Fibroblast of skin of scalp (primary cell): ENCODE data around the gene RTTN. TPM values are rescaled to one million over a fixed set of nuclear protein-coding genes. Genes with fewer than 3 reads are reported as not detected.
"Not testable (repeated sequence)": the region's sequence is repeated elsewhere in the genome, so short reads cannot be mapped to it uniquely, and the experiment has no call there.

Experiments used
- DNase-seq: peaks from one replicate; pipeline ENCODE4 v3.0.0-alpha.2; 2013
- polyA plus RNA-seq, 2 experiments: library from polyadenylated mRNA; unstranded; fragments of 120-200 nt; gene quantifications; one replicate each; pipeline ENCODE4 v1.2.1, GENCODE V29; 2013; ENCODE audit not compliant: insufficient read length in 2 of 2

RTTN gene, protein sequence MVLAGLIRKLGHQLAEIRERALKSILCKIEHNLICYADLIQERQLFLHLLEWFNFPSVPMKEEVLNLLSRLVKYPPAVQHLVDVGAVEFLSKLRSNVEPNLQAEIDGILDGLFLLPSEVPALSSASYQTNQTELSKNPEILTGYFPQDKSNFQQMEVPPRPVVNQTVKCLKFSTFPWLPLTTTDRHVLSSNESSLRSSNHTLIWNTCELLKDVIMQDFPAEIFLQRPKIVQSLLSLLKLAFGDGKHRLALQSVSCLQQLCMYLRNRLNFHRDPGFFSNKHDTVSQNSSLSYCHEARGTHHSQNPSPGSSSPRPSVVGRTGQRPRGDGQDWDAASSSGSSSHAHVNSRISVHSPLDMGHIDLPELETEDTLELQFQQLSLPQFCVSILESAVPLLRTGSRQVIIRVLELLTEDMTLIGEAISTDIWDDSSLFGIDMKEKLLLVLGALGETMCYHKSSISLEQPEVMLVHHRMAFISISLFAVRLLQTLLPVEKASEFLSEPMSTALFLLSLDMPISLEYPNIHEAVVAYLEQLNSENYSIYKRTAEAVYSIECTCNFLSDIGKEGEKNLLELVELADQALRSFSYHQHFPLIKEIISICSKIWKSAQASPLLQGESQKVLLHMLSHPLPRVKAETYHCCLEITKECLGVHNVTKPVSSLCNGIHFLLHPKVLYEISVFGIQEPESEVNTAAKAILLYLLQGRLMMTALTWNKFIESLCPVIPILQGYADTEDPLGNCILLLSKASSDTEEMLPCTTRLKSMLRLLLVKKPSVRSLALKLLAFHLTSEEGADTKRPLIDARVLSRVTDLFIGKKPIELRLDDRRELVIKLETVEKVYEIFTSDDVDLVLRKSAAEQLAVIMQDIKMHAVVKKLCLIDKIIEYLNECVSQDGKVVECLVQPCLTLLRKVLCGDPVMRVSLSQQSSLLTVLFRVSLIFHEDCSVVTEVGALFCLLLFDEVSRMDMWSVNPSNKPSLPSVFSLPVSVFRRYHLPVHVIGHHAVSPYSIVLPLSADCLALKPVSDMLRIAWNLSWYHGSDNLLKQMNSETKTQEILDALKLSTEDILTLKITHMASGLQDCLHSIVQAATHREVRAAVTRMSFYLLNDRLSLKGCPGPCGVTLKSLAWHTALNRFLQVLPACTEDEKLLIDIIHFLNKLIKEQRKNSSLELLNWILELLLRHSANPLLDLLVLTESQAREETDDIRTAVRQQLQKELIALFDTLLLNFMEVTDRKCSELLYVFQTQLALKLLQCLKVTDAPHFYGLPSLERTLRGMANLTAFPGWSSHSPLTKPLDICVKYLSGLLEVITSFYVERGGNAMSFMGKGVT (N-terminal part only)
- 6.6 TPM for polyA plus RNA-seq (2013, experiment 1 of 2; ENCODE audit: insufficient read length)
- polyA plus RNA-seq (2013, experiment 2 of 2; ENCODE audit: insufficient read length): 6.4 TPM

GRCh38 chr18:70205421-70206397, at the start of gene RTTN:
RTTN (minus strand) TSS chr18:70205687; CDS start chr18:70205658, 29 bp downstream.
- peak; percentile 96 for DNase-seq

DNA sequence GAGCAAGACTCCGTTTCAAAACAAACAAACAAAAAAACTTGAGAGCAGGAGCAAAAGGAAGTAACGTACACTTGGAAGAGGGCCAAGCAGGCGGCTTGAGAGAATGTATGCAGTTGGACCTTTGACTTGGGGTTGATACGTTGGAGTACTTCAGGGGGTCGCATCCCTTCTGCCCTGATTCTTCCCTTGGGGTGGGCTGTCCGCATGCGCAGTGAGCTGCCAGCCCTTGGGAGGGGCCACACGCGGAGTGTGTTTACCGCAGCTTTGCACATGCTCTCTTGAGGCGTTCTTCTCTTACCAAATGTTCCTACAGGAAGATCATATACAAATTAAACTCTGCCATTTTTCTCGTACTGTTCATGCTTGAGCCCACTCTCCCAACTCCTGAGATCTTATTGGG, 45.3 kb upstream of the RTTN start:
- no peak for DNase-seq

GRCh38 chr18:70249861-70250260, 44.4 kb upstream of the RTTN start:
- not testable (repeated sequence) for DNase-seq

DNA sequence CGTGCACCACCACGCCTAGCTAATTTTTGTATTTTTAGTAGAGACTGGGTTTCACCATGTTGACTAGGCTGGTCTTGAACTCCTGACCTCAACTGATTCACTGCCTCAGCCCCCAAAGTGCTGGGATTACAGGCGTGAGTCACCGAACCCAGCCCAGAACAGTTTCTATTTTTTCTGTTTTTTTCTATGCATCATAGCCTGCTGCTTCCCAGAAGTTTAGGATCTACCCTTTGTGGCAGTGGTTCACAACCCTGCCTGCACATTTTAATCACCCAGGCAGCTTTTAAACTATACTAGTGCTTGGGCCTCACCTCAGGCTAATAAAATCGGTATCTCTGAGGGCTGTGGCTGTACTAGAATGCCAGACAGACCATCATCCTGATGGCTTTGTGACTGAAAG, 43.6 kb upstream of the RTTN start:
- peak; percentile 25 for DNase-seq

DNA sequence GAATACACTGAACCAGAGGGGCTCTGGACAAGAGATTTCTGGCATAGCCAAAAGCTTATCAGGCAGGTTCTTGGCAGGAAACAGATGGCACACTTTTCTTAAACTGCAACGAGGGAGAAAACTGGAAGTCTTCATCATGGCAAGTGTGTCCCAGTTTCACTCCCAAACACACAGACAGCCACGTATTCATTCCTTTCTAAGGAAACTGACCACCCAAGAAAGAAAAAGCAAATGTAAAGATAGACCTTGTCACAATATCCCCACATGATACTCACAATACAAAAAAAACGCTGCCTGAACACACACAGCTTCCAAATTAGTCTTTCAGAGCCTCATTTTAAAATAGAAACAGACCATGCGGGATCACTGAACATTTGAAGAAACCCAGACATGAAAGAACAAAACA, 40.6 kb upstream of the RTTN start:
- no peak for DNase-seq

GRCh38 chr18:70243131-70243929, 37.8 kb upstream of the RTTN start:
- no peak for DNase-seq

GRCh38 chr18:70236921-70237320, 31.4 kb upstream of the RTTN start:
- not testable (repeated sequence) for DNase-seq

- DNase-seq: no peak
These were observed 30.0 kb upstream of the RTTN start for GRCh38 chr18:70235478-70235877.

- peak; percentile 67 for DNase-seq
These were observed 29.4 kb upstream of the RTTN start for GRCh38 chr18:70234667-70235459.

- DNase-seq: no peak
These were observed 28.5 kb upstream of the RTTN start for GRCh38 chr18:70233974-70234373.

GRCh38 chr18:70232261-70232660, 26.8 kb upstream of the RTTN start:
- DNase-seq: no peak

GRCh38 chr18:70229639-70230038, 24.2 kb upstream of the RTTN start:
- no peak for DNase-seq

GRCh38 chr18:70228536-70228935, 23.0 kb upstream of the RTTN start:
- no peak for DNase-seq

DNA sequence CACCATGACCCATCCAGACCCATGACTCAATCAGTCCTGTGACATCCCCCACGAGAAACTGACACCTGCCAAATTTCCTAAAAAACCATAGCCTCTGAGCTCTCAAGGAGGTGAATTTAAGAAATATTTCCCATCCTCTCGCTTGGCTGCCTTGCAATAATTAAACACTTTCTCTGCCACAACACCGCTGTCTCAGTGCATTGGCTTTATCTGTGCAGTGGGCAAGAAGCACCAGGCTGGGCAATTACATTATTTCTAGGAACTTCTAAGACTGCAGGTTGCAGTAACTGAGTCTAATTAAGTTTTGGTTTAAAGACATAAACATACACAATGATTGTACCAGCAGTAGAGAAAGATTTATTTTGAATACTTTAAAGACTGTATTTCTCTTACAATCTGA, 22.0 kb upstream of the RTTN start:
- no peak for DNase-seq

DNA sequence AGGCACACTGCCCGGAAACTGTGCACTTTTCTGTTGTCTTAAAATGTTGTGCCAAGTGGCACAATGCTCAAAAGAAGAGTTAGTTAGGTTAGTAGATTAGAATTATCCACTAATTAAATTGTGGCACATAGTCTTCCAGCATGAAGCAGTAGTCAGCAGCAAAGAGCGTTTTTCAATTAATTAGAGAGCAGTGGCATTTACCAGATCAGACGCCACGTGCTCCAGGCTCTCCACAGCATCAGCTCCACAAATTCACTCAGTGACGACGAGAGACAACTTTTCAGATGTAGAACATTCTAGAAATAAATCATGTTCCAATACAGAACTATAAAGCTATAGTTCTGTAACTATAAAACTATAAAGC, 16.4 kb upstream of the RTTN start:
- DNase-seq: no peak

GRCh38 chr18:70221156-70221914, 15.8 kb upstream of the RTTN start:
- no peak for DNase-seq

- no peak for DNase-seq
These were observed 15.1 kb upstream of the RTTN start for GRCh38 chr18:70220628-70221027.

GRCh38 chr18:70219688-70220087, 14.2 kb upstream of the RTTN start:
- no peak for DNase-seq

DNA sequence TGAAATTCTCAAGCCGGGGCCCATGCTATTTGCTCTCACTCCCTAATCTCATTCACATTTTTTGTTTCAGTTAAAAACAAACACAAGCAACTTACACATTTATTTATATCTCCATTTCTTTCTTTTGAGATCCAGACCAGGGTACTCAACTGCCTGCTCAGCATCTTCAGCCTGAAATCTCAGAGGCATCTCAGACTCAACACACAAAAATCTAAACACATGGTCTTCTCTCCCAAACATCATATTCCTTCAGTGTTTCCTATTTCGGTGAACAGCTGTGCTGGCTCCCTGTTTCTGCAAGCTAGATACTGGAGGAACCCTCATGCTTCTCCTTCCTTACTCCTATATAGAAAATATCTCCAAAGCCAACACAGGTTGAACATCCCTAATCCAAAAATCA, 11.3 kb upstream of the RTTN start:
- no peak for DNase-seq
